Liver (tissue), 9 donors: ENCODE results near the gene FUT9. TPM values are rescaled to one million over a fixed set of nuclear protein-coding genes. Genes with fewer than 3 reads are reported as not detected.

Source experiments
- DNase-seq: peaks from one replicate; pipeline ENCODE4 v3.0.0-alpha.2; 2017; ENCODE audit warnings: low spot score
- H3K27ac ChIP-seq, 2 donors: one replicate each; pipeline ENCODE4 v1.7.0; 2013; ENCODE audit warnings: inconsistent platforms in 2 of 2, low read length in 2 of 2, control low read depth in 1 of 2, low read depth in 1 of 2, mild to moderate bottlenecking in 1 of 2
- H3K27me3 ChIP-seq, 4 donors: one replicate each; pipeline versions ENCODE4 v1.6.1 to v1.7.0; 2013; ENCODE audit warnings: low read length in 3 of 4, inconsistent platforms in 1 of 4, mild to moderate bottlenecking in 1 of 4, moderate library complexity in 1 of 4; ENCODE audit not compliant: control insufficient read depth in 4 of 4, insufficient read depth in 4 of 4
- H3K36me3 ChIP-seq, 4 donors: one replicate each; pipeline versions ENCODE4 v1.6.1 to v1.7.0; 2013; ENCODE audit warnings: low read length in 3 of 4, mild to moderate bottlenecking in 3 of 4, low read depth in 1 of 4, moderate library complexity in 1 of 4; ENCODE audit not compliant: control insufficient read depth in 4 of 4, insufficient read depth in 3 of 4
- H3K4me1 ChIP-seq, 4 donors: one replicate each; pipeline versions ENCODE4 v1.6.1 to v1.7.0; 2013; ENCODE audit warnings: low read length in 3 of 4, mild to moderate bottlenecking in 3 of 4, moderate library complexity in 1 of 4; ENCODE audit not compliant: control insufficient read depth in 4 of 4, insufficient read depth in 4 of 4
- H3K4me3 ChIP-seq, 3 donors: one replicate each; pipeline versions ENCODE4 v1.6.1 to v1.7.0; 2013; ENCODE audit warnings: low read length in 3 of 3, control low read depth in 1 of 3, low read depth in 1 of 3, mild to moderate bottlenecking in 1 of 3
- H3K9ac ChIP-seq, 2 donors: one replicate each; pipeline ENCODE4 v1.7.0; 2013; ENCODE audit warnings: low read length in 2 of 2, mild to moderate bottlenecking in 2 of 2, moderate library complexity in 2 of 2, control low read depth in 1 of 2, low read depth in 1 of 2
- H3K9me3 ChIP-seq, 4 donors: one replicate each; pipeline versions ENCODE4 v1.6.1 to v1.7.0; 2013; ENCODE audit warnings: low read length in 3 of 4; ENCODE audit not compliant: control insufficient read depth in 4 of 4
- CTCF ChIP-seq: fragments of 150-350 bp; IDR thresholded peaks from 2 replicates; pipeline ENCODE4 v1.5.1; 2017; ENCODE audit warnings: improper control_type of control experiment, low read depth, low read length; ENCODE audit not compliant: missing input control
- EGR1 ChIP-seq, 2 donors: IDR thresholded peaks; 2 replicates each; pipeline ENCODE4 v1.6.1; 2016 to 2018; ENCODE audit warnings: antibody characterized with exemption in 2 of 2, low read depth in 2 of 2
- FOXA1 ChIP-seq: IDR thresholded peaks from 2 replicates; pipeline ENCODE4 v1.6.1; 2016; ENCODE audit warnings: antibody characterized with exemption
- FOXA2 ChIP-seq: IDR thresholded peaks from 2 replicates; pipeline ENCODE4 v1.6.1; 2016; ENCODE audit warnings: antibody characterized with exemption
- GABPA ChIP-seq, 2 donors: IDR thresholded peaks in 1 of 2; conservative IDR thresholded peaks in 1 of 2; 2 replicates each; pipeline ENCODE4 v1.6.1; 2016; ENCODE audit warnings: antibody characterized with exemption in 2 of 2, mild to moderate bottlenecking in 1 of 2, moderate library complexity in 1 of 2
- HNF4A ChIP-seq, 2 donors: conservative IDR thresholded peaks; 2 replicates each; pipeline ENCODE4 v1.6.1; 2016; ENCODE audit warnings: antibody characterized with exemption in 2 of 2, mild to moderate bottlenecking in 2 of 2
- HNF4G ChIP-seq: IDR thresholded peaks from 2 replicates; pipeline ENCODE4 v1.6.1; 2016; ENCODE audit warnings: antibody characterized with exemption
- JUND ChIP-seq, 2 donors: IDR thresholded peaks; 2 replicates each; pipeline ENCODE4 v1.6.1; 2016; ENCODE audit warnings: antibody characterized with exemption in 2 of 2
- MAX ChIP-seq: IDR thresholded peaks from 2 replicates; pipeline ENCODE4 v1.6.1; 2016; ENCODE audit warnings: antibody characterized with exemption
- NR2F2 ChIP-seq: IDR thresholded peaks from 2 replicates; pipeline ENCODE4 v1.6.1; 2016; ENCODE audit warnings: antibody characterized with exemption
- RAD21 ChIP-seq, 2 donors: IDR thresholded peaks; 2 replicates each; pipeline ENCODE4 v1.6.1; 2016; ENCODE audit warnings: antibody characterized with exemption in 2 of 2, mild to moderate bottlenecking in 2 of 2
- REST ChIP-seq: IDR thresholded peaks from 2 replicates; pipeline ENCODE4 v1.6.1; 2016; ENCODE audit warnings: antibody characterized with exemption, mild to moderate bottlenecking
- RXRA ChIP-seq, 2 donors: IDR thresholded peaks; 2 replicates each; pipeline ENCODE4 v1.6.1; 2017 to 2018; ENCODE audit warnings: antibody characterized with exemption in 2 of 2, mild to moderate bottlenecking in 1 of 2
- SP1 ChIP-seq: IDR thresholded peaks from 2 replicates; pipeline ENCODE4 v1.6.1; 2018; ENCODE audit warnings: antibody characterized with exemption, mild to moderate bottlenecking
- TAF1 ChIP-seq: conservative IDR thresholded peaks from 2 replicates; pipeline ENCODE4 v1.6.1; 2016; ENCODE audit warnings: antibody characterized with exemption, mild to moderate bottlenecking
- YY1 ChIP-seq: IDR thresholded peaks from 2 replicates; pipeline ENCODE4 v1.6.1; 2016; ENCODE audit warnings: antibody characterized with exemption, mild to moderate bottlenecking
- WGBS: extraction: QIAGEN DNeasy Blood & Tissue Kit; methylation state at CpG from one replicate; pipeline ENCODE4 v1.1.7; 2013; 5-methylcytosine and 5-hydroxymethylcytosine counted together
- polyA plus RNA-seq, 2 donors: library from polyadenylated mRNA; stranded (reverse) in 1 of 2; unstranded in 1 of 2; fragments of 200-250 nt in 1 of 2; fragments of >200 nt in 1 of 2; fragmentation: Nextera tagmentation in 1 of 2; extraction: Ambion mirVana in 1 of 2; gene quantifications; one replicate each; pipeline versions ENCODE4 v1.2.1 to v1.2.3, GENCODE V29; 2013 to 2015
- total RNA-seq, 2 donors: library from RNA; depleted of rRNA; stranded (reverse); fragments of >200 nt; gene quantifications; one replicate each; pipeline ENCODE4 v1.2.3, GENCODE V29; 2014
- donor health status: healthy.
- donor health status: healthy.
- donor health status: healthy.
- donor health status: healthy.
- donor health status: healthy.

Gene FUT9
- total and polyA plus RNA-seq, 4 donors: not detected

GRCh38 chr6:96094077-96094476, 78.3 kb downstream of the FUT9 start:
- Histone ChIP-seq H3K4me1 (no peaks in the 10 kb centered on the region), H3K9ac (no peak overlapping the region), H3K4me3 (no peak overlapping the region), H3K9me3 (no peaks in the 10 kb centered on the region), H3K27ac (no peak overlapping the region), H3K27me3 (no peaks in the 10 kb centered on the region), H3K36me3 (no peaks in the 10 kb centered on the region)
- DNase-seq: no peak
- TF ChIP-seq RXRA (IDR thresholded peaks at IDR 0.05) (no peak), SP1 (no peak)
- WGBS: 91% methylated on average over 1 of the region's 1 CpG

GRCh38 chr6:96099069-96099468, 83.3 kb downstream of the FUT9 start:
- Histone ChIP-seq H3K4me3 (no peak overlapping the region), H3K27me3 (peaks cover 0 to 2% (median 0%) of the 10 kb centered on the region in 4 donors), H3K9me3 (no peaks in the 10 kb centered on the region), H3K36me3 (no peaks in the 10 kb centered on the region), H3K27ac (no peak overlapping the region), H3K9ac (no peak overlapping the region), H3K4me1 (no peaks in the 10 kb centered on the region)
- no peak for DNase-seq
- TF ChIP-seq JUND (IDR thresholded peaks at IDR 0.05) (no peak), EGR1 (IDR thresholded peaks at IDR 0.05; ENCODE audit: low read depth in 2 of 2) (no peak), YY1 (no peak), FOXA1 (no peak), RXRA (IDR thresholded peaks at IDR 0.05) (no peak), CTCF (no peak), NR2F2 (no peak), GABPA (IDR thresholded peaks at IDR 0.05 in 1 of 2, conservative IDR thresholded peaks at IDR 0.05 in 1 of 2) (no peak), TAF1 (no peak), RAD21 (IDR thresholded peaks at IDR 0.05) (no peak), HNF4A (conservative IDR thresholded peaks at IDR 0.05) (no peak), HNF4G (no peak), REST (no peak), SP1 (no peak), MAX (no peak), FOXA2 (no peak)

- Histone ChIP-seq H3K27me3 (peaks cover 0 to 2% (median 0%) of the 10 kb centered on the region in 4 donors), H3K36me3 (no peaks in the 10 kb centered on the region), H3K9ac (no peak overlapping the region), H3K9me3 (no peaks in the 10 kb centered on the region), H3K4me3 (no peak overlapping the region), H3K27ac (no peak overlapping the region), H3K4me1 (no peaks in the 10 kb centered on the region)
- no peak for DNase-seq
- TF ChIP-seq FOXA2: no peak
- WGBS: 65% methylated on average over 2 of the region's 2 CpGs
Observed at GRCh38 chr6:96101564-96101963, 85.8 kb downstream of the FUT9 start.
